Liver (tissue), 9 donors: Measurements from ENCODE around the gene CNFN. TPM values are rescaled to one million over a fixed set of nuclear protein-coding genes. Genes with fewer than 3 reads are reported as not detected.

ENCODE experiments used
- DNase-seq: peaks from one replicate; pipeline ENCODE4 v3.0.0-alpha.2; 2017; ENCODE audit warnings: low spot score
- H3K27ac ChIP-seq, 2 donors: one replicate each; pipeline ENCODE4 v1.7.0; 2013; ENCODE audit warnings: inconsistent platforms in 2 of 2, low read length in 2 of 2, control low read depth in 1 of 2, low read depth in 1 of 2, mild to moderate bottlenecking in 1 of 2
- H3K27me3 ChIP-seq, 4 donors: one replicate each; pipeline versions ENCODE4 v1.6.1 to v1.7.0; 2013; ENCODE audit warnings: low read length in 3 of 4, inconsistent platforms in 1 of 4, mild to moderate bottlenecking in 1 of 4, moderate library complexity in 1 of 4; ENCODE audit not compliant: control insufficient read depth in 4 of 4, insufficient read depth in 4 of 4
- H3K36me3 ChIP-seq, 4 donors: one replicate each; pipeline versions ENCODE4 v1.6.1 to v1.7.0; 2013; ENCODE audit warnings: low read length in 3 of 4, mild to moderate bottlenecking in 3 of 4, low read depth in 1 of 4, moderate library complexity in 1 of 4; ENCODE audit not compliant: control insufficient read depth in 4 of 4, insufficient read depth in 3 of 4
- H3K4me1 ChIP-seq, 4 donors: one replicate each; pipeline versions ENCODE4 v1.6.1 to v1.7.0; 2013; ENCODE audit warnings: low read length in 3 of 4, mild to moderate bottlenecking in 3 of 4, moderate library complexity in 1 of 4; ENCODE audit not compliant: control insufficient read depth in 4 of 4, insufficient read depth in 4 of 4
- H3K4me3 ChIP-seq, 3 donors: one replicate each; pipeline versions ENCODE4 v1.6.1 to v1.7.0; 2013; ENCODE audit warnings: low read length in 3 of 3, control low read depth in 1 of 3, low read depth in 1 of 3, mild to moderate bottlenecking in 1 of 3
- H3K9ac ChIP-seq, 2 donors: one replicate each; pipeline ENCODE4 v1.7.0; 2013; ENCODE audit warnings: low read length in 2 of 2, mild to moderate bottlenecking in 2 of 2, moderate library complexity in 2 of 2, control low read depth in 1 of 2, low read depth in 1 of 2
- H3K9me3 ChIP-seq, 4 donors: one replicate each; pipeline versions ENCODE4 v1.6.1 to v1.7.0; 2013; ENCODE audit warnings: low read length in 3 of 4; ENCODE audit not compliant: control insufficient read depth in 4 of 4
- ATF3 ChIP-seq: IDR thresholded peaks from 2 replicates; pipeline ENCODE4 v1.6.1; 2016; ENCODE audit warnings: antibody characterized with exemption
- CTCF ChIP-seq: fragments of 150-350 bp; IDR thresholded peaks from 2 replicates; pipeline ENCODE4 v1.5.1; 2017; ENCODE audit warnings: improper control_type of control experiment, low read depth, low read length; ENCODE audit not compliant: missing input control
- EGR1 ChIP-seq, 2 donors: IDR thresholded peaks; 2 replicates each; pipeline ENCODE4 v1.6.1; 2016 to 2018; ENCODE audit warnings: antibody characterized with exemption in 2 of 2, low read depth in 2 of 2
- FOXA1 ChIP-seq: IDR thresholded peaks from 2 replicates; pipeline ENCODE4 v1.6.1; 2016; ENCODE audit warnings: antibody characterized with exemption
- FOXA2 ChIP-seq: IDR thresholded peaks from 2 replicates; pipeline ENCODE4 v1.6.1; 2016; ENCODE audit warnings: antibody characterized with exemption
- GABPA ChIP-seq, 2 donors: IDR thresholded peaks in 1 of 2; conservative IDR thresholded peaks in 1 of 2; 2 replicates each; pipeline ENCODE4 v1.6.1; 2016; ENCODE audit warnings: antibody characterized with exemption in 2 of 2, mild to moderate bottlenecking in 1 of 2, moderate library complexity in 1 of 2
- HNF4A ChIP-seq, 2 donors: conservative IDR thresholded peaks; 2 replicates each; pipeline ENCODE4 v1.6.1; 2016; ENCODE audit warnings: antibody characterized with exemption in 2 of 2, mild to moderate bottlenecking in 2 of 2
- HNF4G ChIP-seq: IDR thresholded peaks from 2 replicates; pipeline ENCODE4 v1.6.1; 2016; ENCODE audit warnings: antibody characterized with exemption
- JUND ChIP-seq, 2 donors: IDR thresholded peaks; 2 replicates each; pipeline ENCODE4 v1.6.1; 2016; ENCODE audit warnings: antibody characterized with exemption in 2 of 2
- MAX ChIP-seq: IDR thresholded peaks from 2 replicates; pipeline ENCODE4 v1.6.1; 2016; ENCODE audit warnings: antibody characterized with exemption
- NR2F2 ChIP-seq: IDR thresholded peaks from 2 replicates; pipeline ENCODE4 v1.6.1; 2016; ENCODE audit warnings: antibody characterized with exemption
- RAD21 ChIP-seq, 2 donors: IDR thresholded peaks; 2 replicates each; pipeline ENCODE4 v1.6.1; 2016; ENCODE audit warnings: antibody characterized with exemption in 2 of 2, mild to moderate bottlenecking in 2 of 2
- REST ChIP-seq: IDR thresholded peaks from 2 replicates; pipeline ENCODE4 v1.6.1; 2016; ENCODE audit warnings: antibody characterized with exemption, mild to moderate bottlenecking
- RXRA ChIP-seq, 2 donors: IDR thresholded peaks; 2 replicates each; pipeline ENCODE4 v1.6.1; 2017 to 2018; ENCODE audit warnings: antibody characterized with exemption in 2 of 2, mild to moderate bottlenecking in 1 of 2
- SP1 ChIP-seq: IDR thresholded peaks from 2 replicates; pipeline ENCODE4 v1.6.1; 2018; ENCODE audit warnings: antibody characterized with exemption, mild to moderate bottlenecking
- TAF1 ChIP-seq: conservative IDR thresholded peaks from 2 replicates; pipeline ENCODE4 v1.6.1; 2016; ENCODE audit warnings: antibody characterized with exemption, mild to moderate bottlenecking
- YY1 ChIP-seq: IDR thresholded peaks from 2 replicates; pipeline ENCODE4 v1.6.1; 2016; ENCODE audit warnings: antibody characterized with exemption, mild to moderate bottlenecking
- ZBTB33 ChIP-seq: IDR thresholded peaks from 2 replicates; pipeline ENCODE4 v1.6.1; 2016; ENCODE audit warnings: antibody characterized with exemption
- WGBS: extraction: QIAGEN DNeasy Blood & Tissue Kit; methylation state at CpG from one replicate; pipeline ENCODE4 v1.1.7; 2013; 5-methylcytosine and 5-hydroxymethylcytosine counted together
- polyA plus RNA-seq, 2 donors: library from polyadenylated mRNA; stranded (reverse) in 1 of 2; unstranded in 1 of 2; fragments of 200-250 nt in 1 of 2; fragments of >200 nt in 1 of 2; fragmentation: Nextera tagmentation in 1 of 2; extraction: Ambion mirVana in 1 of 2; gene quantifications; one replicate each; pipeline versions ENCODE4 v1.2.1 to v1.2.3, GENCODE V29; 2013 to 2015
- total RNA-seq, 2 donors: library from RNA; depleted of rRNA; stranded (reverse); fragments of >200 nt; gene quantifications; one replicate each; pipeline ENCODE4 v1.2.3, GENCODE V29; 2014
- donor health status: healthy.
- donor health status: healthy.
- donor health status: healthy.
- donor health status: healthy.
- donor health status: healthy.

CNFN gene
- total and polyA plus RNA-seq, 4 donors = 0.57 to 1.2 TPM; not detected in 2

- Histone ChIP-seq H3K4me1 (peaks cover 0 to 18% (median 6%) of the 10 kb centered on the region in 4 donors), H3K9ac (no peak overlapping the region), H3K9me3 (no peaks in the 10 kb centered on the region), H3K4me3 (no peak overlapping the region), H3K27me3 (no peaks in the 10 kb centered on the region), H3K36me3 (no peaks in the 10 kb centered on the region), H3K27ac (no peak overlapping the region)
- DNase-seq = no peak
- 98% methylated on average over 1 of the region's 1 CpG for WGBS
- TF ChIP-seq CTCF (no peak), EGR1 (IDR thresholded peaks at IDR 0.05; ENCODE audit: low read depth in 2 of 2) (no peak), RXRA (IDR thresholded peaks at IDR 0.05) (no peak), NR2F2 (no peak), FOXA2 (no peak), JUND (IDR thresholded peaks at IDR 0.05) (no peak), RAD21 (IDR thresholded peaks at IDR 0.05) (no peak), GABPA (IDR thresholded peaks at IDR 0.05 in 1 of 2, conservative IDR thresholded peaks at IDR 0.05 in 1 of 2) (no peak), TAF1 (no peak), MAX (no peak), FOXA1 (no peak), SP1 (no peak), HNF4A (conservative IDR thresholded peaks at IDR 0.05) (no peak), YY1 (no peak), HNF4G (no peak), REST (no peak), ATF3 (no peak), ZBTB33 (no peak)
Observed at GRCh38 chr19:42400404-42400803, 10.3 kb upstream of the CNFN start.
